H54 (cell line): ENCODE measurements around the gene MCM3AP.
"Not testable (repeated sequence)": the region's sequence is repeated elsewhere in the genome, so short reads cannot be mapped to it uniquely, and the experiment has no call there.

Experiments used
- DNase-seq: peaks from one replicate; pipeline ENCODE4 v3.0.0; 2011; ENCODE audit warnings: low spot score, mixed read lengths; ENCODE audit not compliant: insufficient read length
- FAIRE-seq: peaks from 3 replicates; lab custom pipeline; 2011; peaks lifted over from hg19 to GRCh38; lab: Jason Lieb, UNC
- POLR2A ChIP-seq: IDR thresholded peaks from 2 replicates; pipeline ENCODE4 v1.6.1; 2011; ENCODE audit warnings: low read depth, mild to moderate bottlenecking, low read length

The MCM3AP gene

DNA sequence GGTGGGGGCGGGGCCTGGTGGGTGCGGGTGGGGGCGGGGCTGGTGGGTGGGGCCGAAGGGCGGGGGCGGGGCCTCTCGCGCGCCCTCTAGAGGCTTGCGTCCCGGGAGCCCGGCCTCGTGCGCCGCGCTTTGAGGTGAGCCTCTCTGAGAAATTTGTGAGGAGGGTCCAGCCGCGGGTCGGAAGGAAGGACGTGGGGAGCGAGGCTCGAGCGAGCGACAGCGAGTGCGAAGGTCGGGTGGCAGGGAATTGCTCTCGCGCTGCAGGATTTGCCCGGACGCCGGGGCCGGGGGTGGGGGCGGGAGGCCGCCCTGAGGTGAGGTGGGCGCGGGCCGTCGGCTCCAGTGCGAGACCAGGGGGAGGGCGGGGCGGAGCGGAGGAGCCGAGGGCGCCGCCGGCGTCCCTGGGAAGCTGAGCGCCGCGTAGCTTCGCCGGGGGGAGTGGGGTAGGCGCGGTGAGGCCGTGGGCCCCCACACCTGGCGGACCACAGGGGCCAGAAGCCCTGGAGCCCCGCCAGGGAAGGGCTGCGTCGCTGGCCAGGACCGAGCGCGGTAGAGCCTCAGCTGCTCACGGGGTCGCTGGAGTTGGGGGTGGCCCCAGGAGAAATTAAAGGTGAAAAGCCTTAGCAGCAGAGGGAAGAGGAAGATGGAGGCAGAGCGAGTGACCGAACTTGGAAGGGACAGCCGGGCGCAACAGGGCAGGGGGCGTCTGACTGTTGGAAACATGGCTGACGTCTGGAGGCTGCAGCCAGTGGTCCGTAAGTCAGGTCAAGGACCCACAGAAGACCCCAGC, 56.1 kb downstream of the MCM3AP start:
- TF ChIP-seq POLR2A: peak; percentile 49; the same call in 1 of the 2 replicates
- FAIRE-seq (no peak), DNase-seq (peak; percentile 33)

DNA sequence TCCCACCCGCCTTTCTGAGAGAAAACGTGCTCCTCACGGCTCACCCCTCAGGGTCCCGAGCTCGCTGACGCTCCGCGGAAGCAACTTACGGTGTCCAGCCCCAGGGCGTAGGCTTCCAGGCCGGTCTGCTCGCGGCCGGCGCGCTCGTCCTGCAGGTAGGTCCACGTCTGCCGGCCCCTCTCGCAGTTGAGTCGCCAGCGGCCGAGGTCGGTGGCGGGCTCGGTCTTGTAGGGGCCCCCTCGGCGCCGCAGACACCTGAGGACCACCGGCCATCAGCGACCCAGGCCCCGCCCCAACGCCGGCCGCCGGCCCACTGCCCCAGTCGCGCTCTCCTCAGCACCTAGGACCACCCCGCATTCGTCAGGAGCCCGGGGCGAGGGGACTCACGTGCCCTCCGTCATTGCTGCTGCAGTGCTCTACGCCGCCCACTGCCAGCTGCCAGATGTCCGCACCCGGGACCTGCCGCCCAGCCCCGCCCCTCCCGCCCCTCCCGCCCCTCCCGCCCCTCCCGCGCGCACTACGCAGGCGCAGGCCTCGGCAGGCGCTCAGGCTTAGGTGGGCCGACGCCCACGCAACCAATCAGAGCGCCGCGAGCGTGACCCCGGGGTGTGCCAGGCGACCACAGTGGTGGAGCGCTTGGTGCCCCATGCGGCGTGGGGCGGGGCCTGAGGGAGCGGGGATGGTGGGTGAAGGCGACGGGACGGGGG, 56.9 kb downstream of the MCM3AP start, which contains the start of gene LSS:
LSS (minus strand) TSS at position 430 of the 707 bp plus-strand sequence; CDS start at position 401, 29 bp downstream.
- TF ChIP-seq POLR2A: peak; percentile 96
- FAIRE-seq (no peak), DNase-seq (peak; percentile 99)

DNA sequence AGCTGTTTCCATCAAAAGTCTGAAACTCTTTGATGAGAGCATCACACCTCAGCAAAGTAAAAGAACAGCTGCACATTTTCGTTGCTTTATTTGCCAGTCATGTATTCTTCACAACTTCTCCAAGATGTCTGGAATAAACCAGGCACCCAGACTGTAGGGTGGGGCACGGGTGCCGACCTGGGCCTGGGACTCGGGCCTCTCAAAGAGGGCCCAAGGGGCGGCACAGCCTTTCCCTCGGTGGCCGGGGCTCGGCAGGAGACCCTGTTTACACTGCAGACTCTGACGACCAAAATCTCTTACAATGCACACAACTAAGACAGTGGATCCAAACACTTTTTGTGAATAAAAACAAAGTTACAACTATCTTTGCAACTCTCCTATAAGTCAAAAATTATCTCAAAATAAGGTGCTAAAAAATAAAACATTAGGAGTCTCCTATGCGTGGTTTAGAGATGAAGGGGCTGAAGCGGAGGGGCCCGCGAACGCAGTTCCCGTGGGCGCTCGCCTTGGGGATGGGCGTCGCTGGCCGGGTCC, 57.5 kb downstream of the MCM3AP start:
- FAIRE-seq (no peak), DNase-seq (no peak)
- TF ChIP-seq POLR2A: no peak

DNA sequence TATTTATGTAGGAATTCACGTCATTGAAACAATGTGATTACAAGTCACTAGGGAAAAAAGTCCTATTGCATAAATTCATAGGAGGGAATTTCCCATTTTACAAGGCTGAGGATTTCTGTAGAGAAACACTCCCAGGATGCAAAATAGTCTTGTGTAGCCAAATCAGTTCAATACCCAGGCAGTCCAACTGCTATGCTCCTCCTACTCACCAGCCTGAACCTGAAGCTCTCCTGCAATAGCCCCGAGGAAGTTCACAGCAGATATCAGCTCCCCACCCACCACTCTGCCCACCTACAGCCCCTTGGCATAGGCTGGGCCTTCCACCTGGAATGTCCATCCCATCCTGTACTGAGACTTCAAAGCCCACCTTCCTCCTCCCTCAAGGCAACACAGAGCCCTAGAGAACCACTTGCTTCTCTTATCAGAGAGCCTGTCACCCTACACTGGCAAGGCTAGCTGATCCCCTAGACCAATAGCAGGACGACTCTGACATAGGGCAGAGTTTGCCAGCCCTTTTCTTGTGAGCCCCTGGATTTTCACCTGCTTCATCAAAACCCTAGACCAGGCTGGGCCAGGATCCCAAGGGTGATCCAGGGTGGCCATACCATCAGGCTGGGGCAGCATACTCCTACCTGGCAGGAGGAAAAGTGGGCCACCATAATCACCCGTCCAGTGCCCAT, 58.4 kb downstream of the MCM3AP start:
- FAIRE-seq (no peak), DNase-seq (peak; percentile 25)
- no peak for TF ChIP-seq POLR2A

- no peak for TF ChIP-seq POLR2A
- DNase-seq (no peak), FAIRE-seq (no peak)
Measured at GRCh38 chr21:46226146-46226545, 59.3 kb downstream of the MCM3AP start.

DNA sequence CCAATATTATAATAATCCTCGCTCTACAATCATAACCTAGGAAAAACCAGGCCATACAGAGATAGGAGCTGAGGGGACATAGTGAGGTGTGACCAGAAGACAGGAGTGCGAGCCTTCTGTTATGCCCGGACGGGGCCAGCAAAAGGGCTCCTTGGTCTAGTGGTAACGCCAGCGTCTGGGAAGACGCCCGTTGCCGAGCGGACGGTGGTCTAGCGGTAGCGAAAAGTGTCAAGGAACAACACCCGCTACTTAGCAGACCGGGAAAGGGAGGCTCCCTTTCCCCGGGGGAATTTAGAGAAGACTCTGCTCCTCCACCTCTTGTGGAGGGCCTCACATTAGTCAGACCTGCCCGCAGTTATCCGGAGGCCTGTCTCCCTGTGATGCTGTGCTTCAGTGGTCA, 61.8 kb downstream of the MCM3AP start:
- not testable (repeated sequence) for DNase-seq, FAIRE-seq

- FAIRE-seq (no peak), DNase-seq (no peak)
- TF ChIP-seq POLR2A: no peak
Measured at GRCh38 chr21:46223217-46223616, 62.2 kb downstream of the MCM3AP start.

GRCh38 chr21:46222436-46223116, 62.8 kb downstream of the MCM3AP start:
- FAIRE-seq (no peak), DNase-seq (no peak)
- no peak for TF ChIP-seq POLR2A

DNA sequence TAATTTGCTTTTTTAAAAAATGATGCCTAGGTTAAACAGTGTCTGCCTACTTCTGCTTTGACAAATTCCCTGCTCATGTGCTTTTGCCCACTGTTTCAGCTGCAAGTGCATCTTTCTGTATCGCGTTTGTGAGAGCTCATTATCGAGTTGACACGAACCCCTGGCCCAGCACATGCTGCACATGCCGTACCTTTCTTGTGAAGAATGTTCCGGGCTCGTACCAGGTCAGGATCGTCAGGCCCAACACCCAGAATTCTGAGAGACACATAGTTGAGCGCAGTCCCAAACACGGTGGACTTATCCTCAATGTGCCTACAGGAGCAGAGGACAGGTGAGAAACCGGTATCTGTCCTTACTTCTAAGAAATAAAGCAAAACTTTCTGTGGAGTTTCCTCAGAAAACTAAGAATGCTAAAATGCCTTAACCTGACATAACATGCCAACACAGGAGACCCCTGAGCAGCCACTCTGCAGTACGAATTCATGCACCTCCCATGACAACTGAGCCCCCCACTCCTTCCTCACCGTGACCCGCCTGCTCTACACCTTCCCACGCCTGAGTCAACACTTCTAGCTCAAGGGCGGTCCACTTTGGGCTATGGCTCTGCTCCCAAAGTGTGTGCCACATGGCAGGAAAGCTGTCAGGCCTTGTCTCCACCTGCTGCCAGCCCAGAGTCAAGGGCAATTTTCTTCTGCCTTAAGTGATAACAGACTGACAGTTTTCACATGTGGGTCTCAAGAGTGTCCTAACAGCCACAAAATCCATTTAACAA, 63.6 kb downstream of the MCM3AP start:
- no peak for TF ChIP-seq POLR2A
- DNase-seq (no peak), FAIRE-seq (no peak)

DNA sequence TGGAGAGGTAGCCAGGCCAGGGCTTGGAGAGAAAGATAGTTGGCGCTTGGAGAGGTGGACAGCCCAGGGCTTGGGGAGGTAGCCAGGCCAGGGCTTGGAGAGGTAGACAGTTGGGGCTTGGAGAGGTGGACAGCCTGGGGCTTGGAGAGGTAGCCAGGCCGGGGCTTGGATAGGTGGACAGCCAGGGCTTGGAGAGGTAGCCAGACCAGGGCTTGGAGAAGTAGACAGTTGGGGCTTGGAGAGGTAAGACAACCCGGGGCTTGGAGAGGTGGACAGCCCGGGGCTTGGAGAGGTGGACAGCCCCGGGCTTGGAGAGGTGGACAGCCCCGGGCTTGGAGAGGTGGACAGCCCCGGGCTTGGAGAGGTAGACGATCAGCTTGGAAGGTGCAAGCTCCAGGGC, 64.6 kb downstream of the MCM3AP start:
- no peak for TF ChIP-seq POLR2A
- FAIRE-seq (no peak), DNase-seq (no peak)

DNA sequence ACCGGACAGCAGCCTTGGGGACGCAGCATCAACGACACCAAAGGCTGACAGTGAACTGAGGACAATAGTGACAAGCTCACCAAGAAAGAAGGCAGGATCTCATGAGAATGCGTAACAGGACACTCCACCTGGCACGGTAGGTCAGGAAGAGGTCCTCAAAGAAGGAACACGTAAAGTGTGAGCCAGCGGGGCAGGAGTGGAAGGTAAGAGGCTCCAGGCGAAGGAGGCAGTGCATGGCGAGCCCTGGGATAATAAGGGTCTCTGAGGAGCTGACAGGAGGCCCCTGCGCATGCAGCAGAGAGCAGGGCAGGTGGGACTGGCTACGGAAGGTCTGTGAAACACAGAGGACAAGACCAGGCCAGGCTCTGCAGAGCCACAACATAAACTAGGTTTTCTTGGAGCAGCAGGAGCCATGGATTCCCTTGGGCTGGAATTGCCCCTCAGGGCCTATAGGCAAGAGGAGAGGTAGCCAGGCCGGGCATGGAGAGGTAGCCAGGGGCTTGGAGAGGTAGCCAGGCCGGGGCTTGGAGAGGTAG, 65.1 kb downstream of the MCM3AP start:
- TF ChIP-seq POLR2A: no peak
- FAIRE-seq (no peak), DNase-seq (no peak)

- FAIRE-seq: no peak
- no peak for DNase-seq
- TF ChIP-seq POLR2A: no peak
Measured at GRCh38 chr21:46219591-46220239, 65.7 kb downstream of the MCM3AP start.
